ENCODE data around the gene KCP. TPM values are rescaled to one million over a fixed set of nuclear protein-coding genes. Genes with fewer than 3 reads are reported as not detected.

Gene KCP
- total and polyA plus RNA-seq, 2 of the 13 experiments (the other 11 are each of a cell fraction or from before 2014, with no cell fraction given), result 0.37 to 1.0 TPM

DNA sequence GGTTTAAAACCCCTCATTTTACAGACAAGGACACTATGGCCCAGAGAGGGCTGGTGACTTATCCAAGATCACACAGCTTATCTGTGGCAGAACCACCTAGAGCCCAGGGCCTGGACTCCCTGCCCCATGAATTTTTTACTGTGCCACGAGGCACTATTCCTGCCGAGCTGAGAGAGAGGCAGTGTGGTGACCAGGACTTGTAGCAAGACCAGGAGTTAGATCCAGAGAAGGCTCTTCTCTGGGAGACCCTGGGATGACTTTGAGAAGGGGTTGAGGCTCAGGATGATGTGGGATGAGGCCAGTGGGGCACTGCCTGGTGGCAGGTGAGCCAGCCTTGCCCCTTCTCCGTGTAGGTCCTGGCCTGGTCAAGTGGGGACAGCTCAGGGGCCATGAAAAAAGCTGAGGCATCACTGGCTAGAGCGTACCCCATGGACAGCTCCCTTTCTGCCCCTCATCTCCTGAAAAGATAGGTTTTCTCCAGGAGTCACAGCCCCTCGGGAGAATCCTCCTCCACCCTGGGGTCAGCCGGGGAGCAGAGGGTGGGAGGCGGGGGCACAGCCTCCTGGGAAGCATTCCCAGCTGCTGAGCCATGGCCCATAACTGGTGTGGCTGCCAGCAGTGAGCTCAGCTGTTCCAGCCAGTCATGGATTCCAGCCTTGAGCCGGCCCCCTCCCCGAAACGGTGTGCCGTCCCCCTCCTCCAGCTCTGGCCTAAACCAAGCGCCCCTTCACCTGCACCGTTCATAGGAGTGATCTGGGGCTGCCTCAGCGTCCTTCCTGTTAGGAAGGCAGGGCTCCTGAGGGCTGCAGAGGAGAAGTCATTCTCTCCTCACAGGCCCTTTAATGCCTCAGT is 74.5 kb downstream of the KCP start:
- no peak for DNase-seq (ENCODE audit: low spot score)
- Histone ChIP-seq H3K79me2 (ENCODE audit: insufficient read depth, low read length) (no peaks in the 10 kb centered on the region), H3K36me3 (replicated peaks in 1 of 2; ENCODE audit: control insufficient read depth in 1 of 2, insufficient read depth in 2 of 2, low read length in 2 of 2) (no peaks in the 10 kb centered on the region), H2AFZ (ENCODE audit: low read length) (no peak overlapping the region), H3K4me3 (replicated peaks in 1 of 3; ENCODE audit: insufficient read depth in 1 of 3, low read depth in 2 of 3, low read length in 3 of 3) (no peak overlapping the region), H3K9ac (ENCODE audit: insufficient read depth, low read depth, low read length) (no peak overlapping the region), H3K4me1 (ENCODE audit: insufficient read depth, low read length) (peaks cover 12% of the 10 kb centered on the region), H3K9me3 (ENCODE audit: low read length) (no peaks in the 10 kb centered on the region), H3K27ac (ENCODE audit: extremely low read length, insufficient read depth, low read length) (no peak overlapping the region), H3K4me2 (ENCODE audit: low read depth, low read length) (no peak overlapping the region), H4K20me1 (ENCODE audit: insufficient read depth, low read length) (no peaks in the 10 kb centered on the region), H3K27me3 (ENCODE audit: control insufficient read depth in 1 of 2, insufficient read depth in 2 of 2, low read length in 2 of 2) (peaks cover 5 to 23% of the 10 kb centered on the region in 2 experiments; a peak in 3 of 5 replicates)
- POLR2A ChIA-PET, result no interaction called here
- WGBS (ENCODE audit: low lambda C conversion rate), result 0% methylated on average over 1 of the region's 14 CpGs
- in situ Hi-C loops (cut with HindIII; ENCODE audit: extremely low pct_ligation_motif_present, low pct_unique_long_range_greater_than_20kb) (no loop called here), intact Hi-C loops (cut with micrococcal nuclease; ENCODE audit: unreplicated experiment) (loop anchor here (5.0 kb wide), 1 partner anchor 36 kb away; no protein-coding TSS in a partner anchor)
- no peak for FAIRE-seq
- TF ChIP-seq ZNF768 (CRISPR knock-in tag; IDR thresholded peaks at IDR 0.05) (peak; percentile 87), XRCC5 (optimal IDR thresholded peaks at IDR 0.05; ENCODE audit: low read length) (no peak)
- BruUV-seq (replicated peaks), result no TSS peak
- no peak for ATAC-seq
- CTCF ChIA-PET (ENCODE audit: low intra/inter-chr PET ratio, low total read pairs), result no interaction called here

DNA sequence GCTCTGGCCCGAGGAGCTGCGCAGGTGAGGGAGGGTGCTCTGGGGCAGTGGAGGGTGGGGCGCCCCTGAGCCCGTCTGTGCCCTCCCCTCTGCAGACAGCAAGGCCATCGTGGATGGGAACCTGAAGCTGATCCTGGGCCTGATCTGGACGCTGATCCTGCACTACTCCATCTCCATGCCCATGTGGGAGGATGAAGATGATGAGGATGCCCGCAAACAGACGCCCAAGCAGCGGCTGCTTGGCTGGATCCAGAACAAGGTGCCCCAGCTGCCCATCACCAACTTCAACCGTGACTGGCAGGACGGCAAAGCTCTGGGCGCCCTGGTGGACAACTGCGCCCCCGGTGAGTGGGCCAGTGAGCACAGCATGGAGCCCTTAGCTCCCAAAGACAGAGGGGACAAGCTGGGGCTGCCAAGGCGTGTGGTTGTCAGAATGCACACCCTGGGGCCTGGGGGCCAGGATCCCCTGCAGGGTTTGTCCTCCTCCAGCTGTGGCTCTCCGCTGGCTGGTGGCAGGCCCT is 75.2 kb downstream of the KCP start:
- POLR2A ChIA-PET, result no interaction called here
- Histone ChIP-seq H3K9ac (ENCODE audit: insufficient read depth, low read depth, low read length) (no peak overlapping the region), H2AFZ (ENCODE audit: low read length) (no peak overlapping the region), H3K4me3 (replicated peaks in 1 of 3; ENCODE audit: insufficient read depth in 1 of 3, low read depth in 2 of 3, low read length in 3 of 3) (no peak overlapping the region), H3K79me2 (ENCODE audit: insufficient read depth, low read length) (no peaks in the 10 kb centered on the region), H3K36me3 (replicated peaks in 1 of 2; ENCODE audit: control insufficient read depth in 1 of 2, insufficient read depth in 2 of 2, low read length in 2 of 2) (no peaks in the 10 kb centered on the region), H3K4me1 (ENCODE audit: insufficient read depth, low read length) (peaks cover 12% of the 10 kb centered on the region), H4K20me1 (ENCODE audit: insufficient read depth, low read length) (no peaks in the 10 kb centered on the region), H3K27me3 (ENCODE audit: control insufficient read depth in 1 of 2, insufficient read depth in 2 of 2, low read length in 2 of 2) (peaks cover 5 to 23% of the 10 kb centered on the region in 2 experiments; a peak in 3 of 5 replicates), H3K9me3 (ENCODE audit: low read length) (no peaks in the 10 kb centered on the region), H3K27ac (ENCODE audit: extremely low read length, insufficient read depth, low read length) (no peak overlapping the region), H3K4me2 (ENCODE audit: low read depth, low read length) (no peak overlapping the region)
- in situ Hi-C loops (cut with HindIII; ENCODE audit: extremely low pct_ligation_motif_present, low pct_unique_long_range_greater_than_20kb), result no loop called here
- no TSS peak for BruUV-seq (replicated peaks)
- 50% methylated on average over 2 of the region's 16 CpGs for whole genome bisulfite sequencing (ENCODE audit: low lambda C conversion rate)
- CTCF ChIA-PET (ENCODE audit: low intra/inter-chr PET ratio, low total read pairs), result no interaction called here
- TF ChIP-seq ZC3H4 (CRISPR knock-in tag; IDR thresholded peaks at IDR 0.05; ENCODE audit: borderline replicate concordance) (no peak), ZNF124 (CRISPR knock-in tag; IDR thresholded peaks at IDR 0.05) (no peak), ZNF674 (CRISPR knock-in tag; IDR thresholded peaks at IDR 0.05; ENCODE audit: low read depth) (no peak), HNRNPL (IDR thresholded peaks at IDR 0.05; ENCODE audit: low read depth, low read length) (0 out of 2 replicates have a peak, but pooled peaks have one; percentile 45)
- intact Hi-C loops (cut with micrococcal nuclease; ENCODE audit: unreplicated experiment), result loop anchor here (5.0 kb wide), 1 partner anchor 37 kb away; no protein-coding TSS in a partner anchor
- no peak for ATAC-seq
- no peak for FAIRE-seq
- no peak for DNase-seq (ENCODE audit: low spot score)
